Transverse colon (tissue), 4 donors: ENCODE measurements around the gene ZMIZ1. TPM values are rescaled to one million over a fixed set of nuclear protein-coding genes. Genes with fewer than 3 reads are reported as not detected.

Source experiments
- DNase-seq: peaks from one replicate; pipeline ENCODE4 v3.0.0-alpha.2; 2019
- H3K27ac ChIP-seq, 4 donors: fragments of 200-600 bp; sonication (generic); 2 replicates each; pipeline ENCODE4 v1.5.1; 2016 to 2018; ENCODE audit warnings: inconsistent platforms in 4 of 4
- H3K27me3 ChIP-seq: fragments of 200-600 bp; sonication (generic); 2 replicates; pipeline ENCODE4 v1.5.1; 2017; ENCODE audit warnings: inconsistent platforms
- H3K36me3 ChIP-seq, 4 donors: fragments of 200-600 bp; sonication (generic); 2 replicates each; pipeline ENCODE4 v1.5.1; 2017 to 2019; ENCODE audit warnings: inconsistent platforms in 4 of 4
- H3K4me1 ChIP-seq, 4 donors: fragments of 200-600 bp; sonication (generic); 2 replicates each; pipeline ENCODE4 v1.5.1; 2017 to 2020; ENCODE audit warnings: inconsistent platforms in 4 of 4
- H3K4me3 ChIP-seq, 4 donors: fragments of 200-600 bp; sonication (generic); 1 replicate in 1 of 4; 2 replicates in 3 of 4; pipeline versions ENCODE4 v1.5.1 to v1.6.1; 2017 to 2019; ENCODE audit warnings: inconsistent platforms in 4 of 4
- H3K9me3 ChIP-seq, 2 donors: fragments of 200-600 bp; sonication (generic); 2 replicates each; pipeline ENCODE4 v1.5.1; 2017 to 2019; ENCODE audit warnings: inconsistent platforms in 2 of 2
- EP300 ChIP-seq: sonication (generic); formaldehyde crosslinking; IDR thresholded peaks from one replicate; pipeline ENCODE4 v1.6.1; 2017; ENCODE audit warnings: antibody characterized with exemption, low read depth
- POLR2A ChIP-seq: fragments of 450-650 bp; IDR thresholded peaks from one replicate; pipeline ENCODE4 v1.6.1; 2016; ENCODE audit warnings: antibody characterized with exemption, mild to moderate bottlenecking, moderate library complexity
- POLR2AphosphoS5 ChIP-seq, 3 donors: sonication (generic); formaldehyde crosslinking; IDR thresholded peaks; one replicate each; pipeline ENCODE4 v1.6.1; 2016; ENCODE audit warnings: antibody characterized with exemption in 3 of 3
- WGBS, 2 donors: methylation state at CpG; one replicate each; pipeline ENCODE4 v1.1.5; 2018; ENCODE audit warnings: low coverage in 1 of 2; 5-methylcytosine and 5-hydroxymethylcytosine counted together
- in situ Hi-C, 4 donors: fragments of 200-750 bp; cut with MboI; loops; one replicate each; pipeline versions ENCODE4 v1.15.0 to v1.15.1; 2017; ENCODE audit warnings: low sequenced_read_pairs in 3 of 4, low pct_ligation_motif_present in 1 of 4, low pct_unique_long_range_greater_than_20kb in 1 of 4
- intact Hi-C: fragments of 100-400 bp; cut with DNase I; formaldehyde crosslinking; loops from one replicate; pipeline ENCODE4 v1.15.1; 2023; ENCODE audit warnings: low total_unique reads
- total RNA-seq, 4 donors: library from RNA; depleted of rRNA; stranded (reverse); fragments of >200 nt; gene quantifications; one replicate each; pipeline ENCODE4 v1.1.0, GENCODE V29; 2016
- TF ChIP-seq, protein P1 (sequence below), 5 experiments: fragments of 200-600 bp in 3 of 5; fragments of 450-650 bp in 2 of 5; sonication (generic) in 3 of 5; IDR thresholded peaks; 1 replicate in 2 of 5; 2 replicates in 3 of 5; pipeline ENCODE4 v1.5.1; 2016 to 2017; ENCODE audit warnings: antibody characterized with exemption in 5 of 5, inconsistent platforms in 3 of 5, mild to moderate bottlenecking in 2 of 5, moderate library complexity in 1 of 5

ZMIZ1 gene
- total RNA-seq, 4 donors from 2014 or later: 32.0 to 108 (median 63.0) TPM

GRCh38 chr10:79246606-79247275 is 178.0 kb downstream of the ZMIZ1 start:
- DNase-seq: no peak
- H3K4me1 ChIP-seq: peaks cover 48 to 84% (median 70%) of the 10 kb centered on the region in 4 donors

GRCh38 chr10:79247373-79248137 is 178.8 kb downstream of the ZMIZ1 start:
- Histone ChIP-seq H3K36me3 (no peaks in the 10 kb centered on the region), H3K9me3 (no peaks in the 10 kb centered on the region), H3K27me3 (no peaks in the 10 kb centered on the region), H3K4me1 (peaks cover 45 to 83% (median 63%) of the 10 kb centered on the region in 4 donors), H3K27ac (peak overlapping the region; percentile 80 to 91 (median 89)), H3K4me3 (no peak overlapping the region)
- intact Hi-C loops: no loop called here
- in situ Hi-C loops: no loop called here
- TF ChIP-seq EP300 (no peak), POLR2A (no peak), POLR2AphosphoS5 (IDR thresholded peaks at IDR 0.05) (no peak)
- TF ChIP-seq, protein P1, sequence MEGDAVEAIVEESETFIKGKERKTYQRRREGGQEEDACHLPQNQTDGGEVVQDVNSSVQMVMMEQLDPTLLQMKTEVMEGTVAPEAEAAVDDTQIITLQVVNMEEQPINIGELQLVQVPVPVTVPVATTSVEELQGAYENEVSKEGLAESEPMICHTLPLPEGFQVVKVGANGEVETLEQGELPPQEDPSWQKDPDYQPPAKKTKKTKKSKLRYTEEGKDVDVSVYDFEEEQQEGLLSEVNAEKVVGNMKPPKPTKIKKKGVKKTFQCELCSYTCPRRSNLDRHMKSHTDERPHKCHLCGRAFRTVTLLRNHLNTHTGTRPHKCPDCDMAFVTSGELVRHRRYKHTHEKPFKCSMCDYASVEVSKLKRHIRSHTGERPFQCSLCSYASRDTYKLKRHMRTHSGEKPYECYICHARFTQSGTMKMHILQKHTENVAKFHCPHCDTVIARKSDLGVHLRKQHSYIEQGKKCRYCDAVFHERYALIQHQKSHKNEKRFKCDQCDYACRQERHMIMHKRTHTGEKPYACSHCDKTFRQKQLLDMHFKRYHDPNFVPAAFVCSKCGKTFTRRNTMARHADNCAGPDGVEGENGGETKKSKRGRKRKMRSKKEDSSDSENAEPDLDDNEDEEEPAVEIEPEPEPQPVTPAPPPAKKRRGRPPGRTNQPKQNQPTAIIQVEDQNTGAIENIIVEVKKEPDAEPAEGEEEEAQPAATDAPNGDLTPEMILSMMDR (IDR thresholded peaks at IDR 0.05): no peak
- WGBS, 2 donors: 70 to 81% methylated on average over 2 to 6 of the region's 6 CpGs
- no peak for DNase-seq

More at GRCh38 chr10:79246606-79247275, 178.0 kb downstream of the ZMIZ1 start:
- H3K27me3 ChIP-seq: no peaks in the 10 kb centered on the region
- no peaks in the 10 kb centered on the region for H3K9me3 ChIP-seq
- intact Hi-C loops: no loop called here
- in situ Hi-C loops: no loop called here
- H3K36me3 ChIP-seq: no peaks in the 10 kb centered on the region
- TF ChIP-seq POLR2A: no peak
- peak in 1 of 3 donors; percentile 9 for TF ChIP-seq POLR2AphosphoS5 (IDR thresholded peaks at IDR 0.05)
- peak overlapping the region; percentile 80 to 91 (median 89) for H3K27ac ChIP-seq
- no peak overlapping the region for H3K4me3 ChIP-seq
- 53% methylated on average over 13 of the region's 14 CpGs; no CpG with 5 or more reads in 1 of the 2 donors for WGBS, 2 donors

GRCh38 chr10:79248341-79249185 is 179.8 kb downstream of the ZMIZ1 start:
- Histone ChIP-seq H3K27me3 (no peaks in the 10 kb centered on the region), H3K36me3 (no peaks in the 10 kb centered on the region), H3K27ac (peak overlapping the region; percentile 80 to 91 (median 89)), H3K4me3 (no peak overlapping the region), H3K4me1 (peaks cover 45 to 83% (median 64%) of the 10 kb centered on the region in 4 donors), H3K9me3 (no peaks in the 10 kb centered on the region)
- peak; percentile 81 for TF ChIP-seq EP300
- TF ChIP-seq, protein P1 (IDR thresholded peaks at IDR 0.05): no peak
- TF ChIP-seq POLR2AphosphoS5 (IDR thresholded peaks at IDR 0.05): peak; percentile 45 to 74 (median 52)
- DNase-seq: peak; percentile 79
- intact Hi-C loops (no loop called here), in situ Hi-C loops (no loop called here)
- WGBS, 2 donors: 74% methylated on average over 12 of the region's 12 CpGs; no CpG with 5 or more reads in 1 of the 2 donors

- H3K4me3 ChIP-seq: no peak overlapping the region
- 75 to 76% methylated on average over 4 to 18 of the region's 20 CpGs for WGBS, 2 donors
- in situ Hi-C loops: no loop called here
Observed at GRCh38 chr10:79249186-79250121, 180.7 kb downstream of the ZMIZ1 start.

More at GRCh38 chr10:79249186-79250121, 180.7 kb downstream of the ZMIZ1 start:
- no peaks in the 10 kb centered on the region for H3K36me3 ChIP-seq
- TF ChIP-seq POLR2AphosphoS5 (IDR thresholded peaks at IDR 0.05): peak in 1 of 3 donors; percentile 57
- no peak for TF ChIP-seq POLR2A
- DNase-seq: no peak
- H3K9me3 ChIP-seq: no peaks in the 10 kb centered on the region
- intact Hi-C loops: no loop called here
- no peaks in the 10 kb centered on the region for H3K27me3 ChIP-seq
- H3K27ac ChIP-seq: peak overlapping the region; percentile 80 to 91 (median 89)
- H3K4me1 ChIP-seq: peaks cover 45 to 86% (median 57%) of the 10 kb centered on the region in 4 donors
